Activated T-cell treated with anti-CD3 and anti-CD28 coated beads, Interleukin-2, amount 50 U/mL, for 72 hours (primary cell): ENCODE results near the gene RPA1. TPM values are rescaled to one million over a fixed set of nuclear protein-coding genes. Genes with fewer than 3 reads are reported as not detected.
A peak's percentile ranks its signal among the peaks of the same experiment; 100 is the strongest.

ENCODE experiments used
- ATAC-seq, 2 donors: fragments of 150-1000 bp; cut with Tn5 transposase; replicated peaks in 1 of 2; 2 replicates each; pipeline ENCODE4 v1.10.0; 2021; ENCODE audit warnings: moderate library complexity in 2 of 2, mild to moderate bottlenecking in 1 of 2
- DNase-seq, 2 donors: peaks; one replicate each; pipeline ENCODE4 v3.0.0; 2021 to 2022; ENCODE audit warnings: mixed read lengths in 1 of 2
- H3K27ac Mint-ChIP-seq: one replicate; pipeline ENCODE4 v1.8.0; 2022; ENCODE audit warnings: mild to moderate bottlenecking, moderate library complexity, mixed read lengths
- H3K27me3 Mint-ChIP-seq: one replicate; pipeline ENCODE4 v1.8.0; 2022; ENCODE audit warnings: low read depth, mixed read lengths
- H3K36me3 Mint-ChIP-seq, 2 donors: one replicate each; pipeline ENCODE4 v1.8.0; 2022; ENCODE audit warnings: mixed read lengths in 2 of 2, mild to moderate bottlenecking in 1 of 2; ENCODE audit not compliant: insufficient read depth in 2 of 2
- H3K4me1 Mint-ChIP-seq: one replicate; pipeline ENCODE4 v1.8.0; 2022; ENCODE audit warnings: low read depth, mixed read lengths
- H3K4me3 Mint-ChIP-seq, 2 donors: one replicate each; pipeline ENCODE4 v1.8.0; 2022; ENCODE audit warnings: mild to moderate bottlenecking in 2 of 2, mixed read lengths in 2 of 2, moderate library complexity in 2 of 2
- H3K9me3 Mint-ChIP-seq, 2 donors: one replicate each; pipeline ENCODE4 v1.8.0; 2022; ENCODE audit warnings: mixed read lengths in 2 of 2
- total RNA-seq, 2 donors: library from RNA; stranded (reverse); gene quantifications; one replicate each; pipeline ENCODE4 v1.2.3, GENCODE V29; 2022

The RPA1 gene
- 100 to 1,000 TPM; 178 to 211 TPM for total RNA-seq

- peaks cover 13 to 31% of the 10 kb centered on the region in 2 donors for H3K36me3 Mint-ChIP-seq
- H3K4me3 Mint-ChIP-seq, result peak within 1 kb of the TSS; percentile 91 to 97
- no peaks in the 10 kb centered on the region for H3K9me3 Mint-ChIP-seq
- peak; percentile 94 to 95 for DNase-seq
- no peaks in the 10 kb centered on the region for H3K27me3 Mint-ChIP-seq
- peak within 1 kb of the TSS; percentile 97 for H3K27ac Mint-ChIP-seq
- peak; percentile 98 to 99 for ATAC-seq
- peaks cover 80% of the 10 kb centered on the region for H3K4me1 Mint-ChIP-seq
Measured at GRCh38 chr17:1829592-1830257, at the start of gene RPA1, which contains the start of gene SMYD4. TSS of gene RPA1 (plus strand) at chr17:1830005. CDS start at chr17:1830094, 89 bp downstream. TSS of gene SMYD4 (minus strand) at chr17:1829902. CDS start at chr17:1827994, 1,908 bp downstream.

GRCh38 chr17:1782171-1782567 lies 47.6 kb upstream of the RPA1 start:
- Mint-ChIP-seq H3K4me3 (no peak overlapping the region), H3K9me3 (no peaks in the 10 kb centered on the region), H3K27me3 (no peaks in the 10 kb centered on the region), H3K4me1 (no peaks in the 10 kb centered on the region), H3K36me3 (peaks cover under 1 to 6% of the 10 kb centered on the region in 2 donors), H3K27ac (no peak overlapping the region)
- no peak for DNase-seq
- no peak for ATAC-seq

GRCh38 chr17:1783271-1783670 lies 46.5 kb upstream of the RPA1 start:
- Mint-ChIP-seq H3K4me1 (no peaks in the 10 kb centered on the region), H3K27me3 (no peaks in the 10 kb centered on the region), H3K4me3 (no peak overlapping the region), H3K27ac (no peak overlapping the region), H3K9me3 (no peaks in the 10 kb centered on the region), H3K36me3 (peaks cover 3 to 6% of the 10 kb centered on the region in 2 donors)
- DNase-seq (no peak), ATAC-seq (no peak)

GRCh38 chr17:1783834-1784611 lies 45.8 kb upstream of the RPA1 start:
- ATAC-seq, result no peak
- DNase-seq, result no peak
- peaks cover 3 to 6% of the 10 kb centered on the region in 2 donors for H3K36me3 Mint-ChIP-seq
- H3K4me3 Mint-ChIP-seq, result no peak overlapping the region
- H3K27ac Mint-ChIP-seq, result no peak overlapping the region
- H3K27me3 Mint-ChIP-seq, result no peaks in the 10 kb centered on the region
- H3K4me1 Mint-ChIP-seq, result no peaks in the 10 kb centered on the region
- no peaks in the 10 kb centered on the region for H3K9me3 Mint-ChIP-seq

GRCh38 chr17:1785930-1786329 lies 43.9 kb upstream of the RPA1 start:
- no peaks in the 10 kb centered on the region for H3K9me3 Mint-ChIP-seq
- no peak overlapping the region for H3K27ac Mint-ChIP-seq
- no peaks in the 10 kb centered on the region for H3K4me1 Mint-ChIP-seq
- no peaks in the 10 kb centered on the region for H3K27me3 Mint-ChIP-seq
- peaks cover 3 to 6% of the 10 kb centered on the region in 2 donors for H3K36me3 Mint-ChIP-seq
- ATAC-seq (no peak), DNase-seq (no peak)
- no peak overlapping the region for H3K4me3 Mint-ChIP-seq

- DNase-seq, result no peak
- no peak overlapping the region for H3K4me3 Mint-ChIP-seq
- H3K36me3 Mint-ChIP-seq, result peaks cover 3 to 6% of the 10 kb centered on the region in 2 donors
- no peak overlapping the region for H3K27ac Mint-ChIP-seq
- H3K9me3 Mint-ChIP-seq, result no peaks in the 10 kb centered on the region
- H3K4me1 Mint-ChIP-seq, result no peaks in the 10 kb centered on the region
- no peak for ATAC-seq
- no peaks in the 10 kb centered on the region for H3K27me3 Mint-ChIP-seq
Measured at GRCh38 chr17:1786708-1787107, 43.1 kb upstream of the RPA1 start.

- Mint-ChIP-seq H3K27me3 (no peaks in the 10 kb centered on the region), H3K4me1 (no peaks in the 10 kb centered on the region), H3K27ac (no peak overlapping the region), H3K4me3 (no peak overlapping the region), H3K9me3 (no peaks in the 10 kb centered on the region), H3K36me3 (peaks cover 3 to 6% of the 10 kb centered on the region in 2 donors)
- no peak for DNase-seq
- no peak for ATAC-seq
Measured at GRCh38 chr17:1787301-1787902, 42.4 kb upstream of the RPA1 start.

- Mint-ChIP-seq H3K4me1 (no peaks in the 10 kb centered on the region), H3K4me3 (no peak overlapping the region), H3K36me3 (peaks cover 3% of the 10 kb centered on the region in 2 donors), H3K27me3 (no peaks in the 10 kb centered on the region), H3K9me3 (no peaks in the 10 kb centered on the region), H3K27ac (no peak overlapping the region)
- ATAC-seq, result no peak
- DNase-seq, result no peak
Measured at GRCh38 chr17:1789936-1790335, 39.9 kb upstream of the RPA1 start.

- H3K9me3 Mint-ChIP-seq, result no peaks in the 10 kb centered on the region
- ATAC-seq, result no peak
Measured at GRCh38 chr17:1792495-1793446, 37.0 kb upstream of the RPA1 start.

GRCh38 chr17:1793447-1793806 lies 36.4 kb upstream of the RPA1 start:
- Mint-ChIP-seq H3K4me3 (no peak overlapping the region), H3K9me3 (no peaks in the 10 kb centered on the region), H3K27ac (no peak overlapping the region), H3K4me1 (no peaks in the 10 kb centered on the region), H3K36me3 (peaks cover 1 to 6% of the 10 kb centered on the region in 2 donors), H3K27me3 (no peaks in the 10 kb centered on the region)
- ATAC-seq (no peak), DNase-seq (no peak)

More at GRCh38 chr17:1792495-1793446, 37.0 kb upstream of the RPA1 start:
- no peak overlapping the region for H3K4me3 Mint-ChIP-seq
- no peaks in the 10 kb centered on the region for H3K27me3 Mint-ChIP-seq
- no peak overlapping the region for H3K27ac Mint-ChIP-seq
- H3K36me3 Mint-ChIP-seq, result peaks cover 1 to 6% of the 10 kb centered on the region in 2 donors
- DNase-seq, result no peak
- no peaks in the 10 kb centered on the region for H3K4me1 Mint-ChIP-seq

- H3K4me1 Mint-ChIP-seq, result no peaks in the 10 kb centered on the region
- H3K9me3 Mint-ChIP-seq, result no peaks in the 10 kb centered on the region
- DNase-seq, result no peak
- no peak overlapping the region for H3K4me3 Mint-ChIP-seq
- H3K36me3 Mint-ChIP-seq, result peaks cover 1 to 8% of the 10 kb centered on the region in 2 donors
- H3K27ac Mint-ChIP-seq, result no peak overlapping the region
- no peak for ATAC-seq
- H3K27me3 Mint-ChIP-seq, result no peaks in the 10 kb centered on the region
Measured at GRCh38 chr17:1796800-1797199, 33.0 kb upstream of the RPA1 start.

GRCh38 chr17:1797323-1797722 lies 32.5 kb upstream of the RPA1 start:
- Mint-ChIP-seq H3K9me3 (no peaks in the 10 kb centered on the region), H3K27ac (no peak overlapping the region), H3K27me3 (no peaks in the 10 kb centered on the region)

More at GRCh38 chr17:1797323-1797722, 32.5 kb upstream of the RPA1 start:
- DNase-seq (no peak), ATAC-seq (no peak)
- Mint-ChIP-seq H3K36me3 (peaks cover 1 to 9% of the 10 kb centered on the region in 2 donors), H3K4me3 (no peak overlapping the region), H3K4me1 (no peaks in the 10 kb centered on the region)
